ENCODE data around the gene FSIP1.

The FSIP1 gene

DNA sequence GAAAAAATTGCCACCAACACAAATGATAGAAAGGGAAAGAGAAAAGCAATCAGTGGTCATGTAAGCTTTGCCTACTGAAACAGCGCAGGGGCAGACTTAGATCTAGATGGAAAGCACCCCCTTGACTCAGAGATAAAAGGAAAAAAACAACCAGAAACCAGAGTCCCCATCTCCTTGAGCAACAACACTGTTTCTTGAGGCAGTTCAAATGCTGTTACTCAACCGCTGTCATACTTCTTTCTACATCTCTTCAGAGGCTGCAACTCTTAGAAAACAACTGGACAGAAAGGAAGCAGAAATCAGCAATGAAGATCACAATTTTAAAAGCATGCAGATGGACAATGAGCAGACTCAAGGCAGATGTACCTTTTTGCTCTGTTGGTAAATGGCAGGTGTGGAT lies 36.5 kb downstream of the FSIP1 start:
- Histone ChIP-seq H3K36me3 (no peaks in the 10 kb centered on the region), H3K9me3 (no peaks in the 10 kb centered on the region), H3K4me1 (no peaks in the 10 kb centered on the region), H3K27me3 (no peaks in the 10 kb centered on the region), H3K4me3 (ENCODE audit: low read depth, low read length) (no peak overlapping the region)
- DNase-seq, result no peak
- TF ChIP-seq, protein P1, sequence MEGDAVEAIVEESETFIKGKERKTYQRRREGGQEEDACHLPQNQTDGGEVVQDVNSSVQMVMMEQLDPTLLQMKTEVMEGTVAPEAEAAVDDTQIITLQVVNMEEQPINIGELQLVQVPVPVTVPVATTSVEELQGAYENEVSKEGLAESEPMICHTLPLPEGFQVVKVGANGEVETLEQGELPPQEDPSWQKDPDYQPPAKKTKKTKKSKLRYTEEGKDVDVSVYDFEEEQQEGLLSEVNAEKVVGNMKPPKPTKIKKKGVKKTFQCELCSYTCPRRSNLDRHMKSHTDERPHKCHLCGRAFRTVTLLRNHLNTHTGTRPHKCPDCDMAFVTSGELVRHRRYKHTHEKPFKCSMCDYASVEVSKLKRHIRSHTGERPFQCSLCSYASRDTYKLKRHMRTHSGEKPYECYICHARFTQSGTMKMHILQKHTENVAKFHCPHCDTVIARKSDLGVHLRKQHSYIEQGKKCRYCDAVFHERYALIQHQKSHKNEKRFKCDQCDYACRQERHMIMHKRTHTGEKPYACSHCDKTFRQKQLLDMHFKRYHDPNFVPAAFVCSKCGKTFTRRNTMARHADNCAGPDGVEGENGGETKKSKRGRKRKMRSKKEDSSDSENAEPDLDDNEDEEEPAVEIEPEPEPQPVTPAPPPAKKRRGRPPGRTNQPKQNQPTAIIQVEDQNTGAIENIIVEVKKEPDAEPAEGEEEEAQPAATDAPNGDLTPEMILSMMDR (IDR thresholded peaks at IDR 0.05; ENCODE audit: low read depth, low read length), result no peak

DNA sequence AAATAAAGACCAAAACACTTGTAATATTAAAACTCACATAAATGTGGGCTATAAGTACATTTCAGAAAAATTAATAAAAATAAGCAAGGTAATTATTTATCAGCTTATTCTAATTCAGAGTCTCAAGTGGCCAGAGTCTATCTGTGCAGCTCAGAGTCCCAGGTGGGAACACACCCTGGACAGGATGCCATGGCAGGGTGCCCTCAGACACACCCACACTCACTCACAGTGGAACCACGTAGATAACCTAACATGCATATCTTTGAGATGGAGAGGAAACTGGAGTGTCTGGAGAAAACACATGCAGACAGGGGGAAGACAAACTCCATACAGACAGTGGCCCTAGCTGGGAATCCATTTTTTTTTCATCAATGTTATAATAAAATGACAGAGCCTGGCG lies 37.2 kb downstream of the FSIP1 start:
- Histone ChIP-seq H3K9me3 (no peaks in the 10 kb centered on the region), H3K27me3 (no peaks in the 10 kb centered on the region), H3K36me3 (no peaks in the 10 kb centered on the region), H3K4me1 (no peaks in the 10 kb centered on the region), H3K4me3 (ENCODE audit: low read depth, low read length) (no peak overlapping the region)
- DNase-seq, result no peak
- TF ChIP-seq, protein P1 (IDR thresholded peaks at IDR 0.05; ENCODE audit: low read depth, low read length), result no peak

DNA sequence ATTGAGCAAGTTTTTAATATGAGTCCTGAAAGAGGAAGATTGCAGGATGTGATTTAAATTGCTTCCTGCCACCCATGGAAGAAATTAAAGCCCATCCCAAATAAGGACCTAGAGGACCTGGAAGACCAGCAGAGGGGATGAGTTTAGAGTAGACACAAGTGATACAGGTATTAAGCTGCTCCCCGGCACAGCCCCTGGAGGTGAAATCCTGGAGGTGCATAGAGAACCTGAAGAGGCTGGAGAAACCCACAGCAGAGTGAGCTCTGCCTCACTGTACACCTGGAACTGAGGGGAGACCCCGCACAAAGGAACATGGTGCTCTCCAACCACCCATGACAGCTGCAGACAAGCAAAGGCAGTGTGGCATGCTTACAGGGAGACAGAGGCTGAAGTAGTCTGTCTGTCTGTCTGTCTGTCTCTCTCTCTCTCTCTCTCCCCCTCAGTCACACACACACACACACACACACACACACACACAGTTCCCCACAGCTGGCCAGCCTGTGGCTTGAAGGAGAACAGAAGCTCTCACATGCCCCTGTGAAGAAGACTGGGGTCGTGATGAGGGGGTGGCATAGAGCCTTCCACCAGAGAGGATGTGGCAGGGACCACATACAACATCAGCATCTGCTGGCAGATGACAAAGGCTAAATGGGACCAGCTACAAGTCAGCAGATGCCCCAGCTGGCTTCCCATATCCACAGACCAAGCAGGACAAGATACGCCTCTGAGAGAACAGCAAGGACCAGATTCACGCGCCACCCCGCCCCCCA lies 38.1 kb downstream of the FSIP1 start:
- no peaks in the 10 kb centered on the region for H3K36me3 ChIP-seq
- no peaks in the 10 kb centered on the region for H3K9me3 ChIP-seq
- H3K4me1 ChIP-seq, result no peaks in the 10 kb centered on the region
- no peaks in the 10 kb centered on the region for H3K27me3 ChIP-seq
- no peak overlapping the region for H3K4me3 ChIP-seq (ENCODE audit: low read depth, low read length)
- DNase-seq, result no peak
- TF ChIP-seq, protein P1 (IDR thresholded peaks at IDR 0.05; ENCODE audit: low read depth, low read length), result 0 out of 2 replicates have a peak, but pooled peaks have one; percentile 4

DNA sequence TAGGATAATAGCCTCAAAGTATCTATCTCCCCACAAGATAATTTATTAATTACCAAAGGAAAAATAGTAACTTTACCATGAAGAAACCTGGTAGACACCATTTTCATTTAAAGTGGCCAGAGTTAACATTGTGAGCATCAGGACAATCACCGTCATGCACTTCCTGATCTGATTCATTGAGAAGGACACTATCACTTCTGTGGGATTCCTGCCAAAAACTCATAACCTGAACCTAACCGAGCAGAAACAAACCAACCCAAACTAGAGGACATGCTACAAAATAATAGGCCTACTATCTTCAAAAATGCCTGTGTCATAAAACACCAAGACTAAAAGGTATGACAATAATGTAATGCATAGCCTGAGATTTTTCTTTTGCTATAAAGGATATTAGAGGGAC lies 39.0 kb downstream of the FSIP1 start:
- DNase-seq, result no peak
- no peaks in the 10 kb centered on the region for H3K9me3 ChIP-seq
- no peak overlapping the region for H3K4me3 ChIP-seq (ENCODE audit: low read depth, low read length)
- no peaks in the 10 kb centered on the region for H3K4me1 ChIP-seq
- TF ChIP-seq, protein P1 (IDR thresholded peaks at IDR 0.05; ENCODE audit: low read depth, low read length), result no peak
- no peaks in the 10 kb centered on the region for H3K27me3 ChIP-seq
- H3K36me3 ChIP-seq, result no peaks in the 10 kb centered on the region

DNA sequence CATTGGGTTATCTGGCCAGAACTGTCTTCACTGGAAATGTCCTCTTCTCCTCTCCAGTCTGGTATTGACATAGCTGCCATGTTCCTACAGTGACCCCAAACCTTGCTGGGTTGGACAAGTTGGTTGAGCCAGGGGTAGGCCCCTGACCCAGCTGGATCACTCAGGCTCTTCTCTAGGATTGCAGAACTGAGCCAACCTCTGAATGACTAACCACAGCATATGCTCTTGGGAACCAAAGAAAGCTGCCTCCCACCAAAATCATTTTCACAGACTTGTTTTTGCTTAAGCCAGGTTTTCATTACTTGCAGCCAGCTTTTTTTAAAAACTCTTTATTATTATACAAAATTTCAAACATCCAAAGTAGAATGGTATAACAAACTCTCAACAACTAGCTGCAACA lies 41.4 kb downstream of the FSIP1 start:
- H3K27me3 ChIP-seq, result no peaks in the 10 kb centered on the region
- TF ChIP-seq, protein P1 (IDR thresholded peaks at IDR 0.05; ENCODE audit: low read depth, low read length), result no peak
- peaks cover 7% of the 10 kb centered on the region for H3K4me1 ChIP-seq
- H3K9me3 ChIP-seq, result no peaks in the 10 kb centered on the region
- no peak overlapping the region for H3K4me3 ChIP-seq (ENCODE audit: low read depth, low read length)
- no peaks in the 10 kb centered on the region for H3K36me3 ChIP-seq
- no peak for DNase-seq

DNA sequence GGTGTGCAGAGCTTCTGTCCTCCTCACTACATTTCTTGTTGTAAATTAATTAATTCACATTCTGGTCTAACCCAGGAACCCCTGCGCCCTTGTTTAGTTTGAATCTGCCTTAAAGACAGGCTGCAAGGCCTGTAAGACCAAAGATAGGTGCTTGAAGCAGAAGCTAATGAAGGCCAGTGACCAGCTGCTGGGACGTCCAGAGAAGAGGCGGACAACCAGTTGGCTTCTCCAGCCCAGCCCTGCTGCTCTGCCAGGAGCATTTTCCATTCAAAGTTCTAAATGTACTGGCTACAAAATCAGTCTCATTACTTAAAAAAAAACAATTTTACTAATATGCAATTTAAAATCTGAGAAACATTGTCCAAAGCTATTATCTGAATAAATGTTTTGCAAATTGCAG lies 43.6 kb downstream of the FSIP1 start:
- Histone ChIP-seq H3K9me3 (no peaks in the 10 kb centered on the region), H3K27me3 (no peaks in the 10 kb centered on the region), H3K4me3 (ENCODE audit: low read depth, low read length) (no peak overlapping the region), H3K4me1 (peaks cover 13% of the 10 kb centered on the region), H3K36me3 (no peaks in the 10 kb centered on the region)
- TF ChIP-seq, protein P1 (IDR thresholded peaks at IDR 0.05; ENCODE audit: low read depth, low read length), result no peak
- DNase-seq, result no peak
